NCI-H748 (cell line): ENCODE data around the gene RGL3.
"Not testable (repeated sequence)": the region's sequence is repeated elsewhere in the genome, so short reads cannot be mapped to it uniquely, and the experiment has no call there.

ENCODE experiments used
- DNase-seq: peaks from one replicate; lab custom pipeline; 2025; ENCODE audit not compliant: unreplicated experiment; lab: John Stamatoyannopoulos, UW

RGL3 gene, protein sequence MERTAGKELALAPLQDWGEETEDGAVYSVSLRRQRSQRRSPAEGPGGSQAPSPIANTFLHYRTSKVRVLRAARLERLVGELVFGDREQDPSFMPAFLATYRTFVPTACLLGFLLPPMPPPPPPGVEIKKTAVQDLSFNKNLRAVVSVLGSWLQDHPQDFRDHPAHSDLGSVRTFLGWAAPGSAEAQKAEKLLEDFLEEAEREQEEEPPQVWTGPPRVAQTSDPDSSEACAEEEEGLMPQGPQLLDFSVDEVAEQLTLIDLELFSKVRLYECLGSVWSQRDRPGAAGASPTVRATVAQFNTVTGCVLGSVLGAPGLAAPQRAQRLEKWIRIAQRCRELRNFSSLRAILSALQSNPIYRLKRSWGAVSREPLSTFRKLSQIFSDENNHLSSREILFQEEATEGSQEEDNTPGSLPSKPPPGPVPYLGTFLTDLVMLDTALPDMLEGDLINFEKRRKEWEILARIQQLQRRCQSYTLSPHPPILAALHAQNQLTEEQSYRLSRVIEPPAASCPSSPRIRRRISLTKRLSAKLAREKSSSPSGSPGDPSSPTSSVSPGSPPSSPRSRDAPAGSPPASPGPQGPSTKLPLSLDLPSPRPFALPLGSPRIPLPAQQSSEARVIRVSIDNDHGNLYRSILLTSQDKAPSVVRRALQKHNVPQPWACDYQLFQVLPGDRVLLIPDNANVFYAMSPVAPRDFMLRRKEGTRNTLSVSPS

DNA sequence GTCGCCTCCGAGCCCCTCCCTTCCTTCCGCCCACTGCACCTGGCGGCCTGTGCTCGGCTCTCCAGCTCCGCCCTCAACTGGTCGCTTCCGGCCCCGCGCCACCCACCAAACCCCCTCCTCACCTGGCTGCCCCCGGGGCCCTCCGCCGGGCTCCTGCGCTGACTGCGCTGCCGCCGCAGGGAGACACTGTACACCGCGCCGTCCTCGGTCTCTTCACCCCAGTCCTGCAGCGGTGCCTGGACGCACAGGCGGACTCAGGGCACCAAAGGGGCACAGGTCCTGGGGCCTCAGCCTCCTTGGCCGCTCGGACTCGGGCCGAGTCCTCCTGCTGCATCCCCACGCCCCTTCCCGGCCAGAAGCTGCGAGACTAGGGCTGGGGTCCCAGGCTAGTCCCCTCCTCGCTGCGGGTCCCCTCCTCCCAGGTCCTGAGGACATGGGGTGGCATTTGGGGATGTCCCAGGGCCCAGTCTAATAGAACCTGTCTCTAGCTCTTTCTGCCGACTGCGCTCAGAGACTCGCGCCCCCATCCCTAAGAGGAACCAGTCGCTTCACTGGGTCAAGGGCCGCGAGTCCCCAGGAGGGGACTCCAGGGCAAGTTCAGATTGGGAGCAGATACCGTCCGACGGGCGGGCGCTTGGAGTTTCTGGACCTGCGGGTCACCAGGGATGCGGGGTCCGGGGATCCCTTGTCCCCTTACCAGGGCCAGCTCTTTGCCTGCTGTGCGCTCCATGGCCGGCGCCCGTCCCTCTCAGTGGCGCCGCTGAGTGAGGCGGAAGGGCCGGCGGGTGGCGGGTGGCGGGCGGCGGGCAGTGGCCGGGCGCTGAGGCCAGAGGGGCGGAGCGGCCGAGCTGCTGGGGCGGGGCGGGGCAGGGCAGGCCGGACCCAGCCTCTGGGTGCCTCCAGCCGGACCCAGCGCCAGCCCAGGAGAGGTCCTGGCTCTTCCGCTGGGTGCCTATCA is at the start of gene RGL3:
Gene RGL3, minus strand, starts transcription at position 766 of the 958 bp plus-strand sequence. Its CDS starts 36 bp downstream, at position 730.
- DNase-seq: peak; percentile 86

GRCh38 chr19:11468266-11468845 is 49.2 kb upstream of the RGL3 start:
- not testable (repeated sequence) for DNase-seq

- DNase-seq: no peak
Observed at GRCh38 chr19:11465600-11465999, 46.5 kb upstream of the RGL3 start.

DNA sequence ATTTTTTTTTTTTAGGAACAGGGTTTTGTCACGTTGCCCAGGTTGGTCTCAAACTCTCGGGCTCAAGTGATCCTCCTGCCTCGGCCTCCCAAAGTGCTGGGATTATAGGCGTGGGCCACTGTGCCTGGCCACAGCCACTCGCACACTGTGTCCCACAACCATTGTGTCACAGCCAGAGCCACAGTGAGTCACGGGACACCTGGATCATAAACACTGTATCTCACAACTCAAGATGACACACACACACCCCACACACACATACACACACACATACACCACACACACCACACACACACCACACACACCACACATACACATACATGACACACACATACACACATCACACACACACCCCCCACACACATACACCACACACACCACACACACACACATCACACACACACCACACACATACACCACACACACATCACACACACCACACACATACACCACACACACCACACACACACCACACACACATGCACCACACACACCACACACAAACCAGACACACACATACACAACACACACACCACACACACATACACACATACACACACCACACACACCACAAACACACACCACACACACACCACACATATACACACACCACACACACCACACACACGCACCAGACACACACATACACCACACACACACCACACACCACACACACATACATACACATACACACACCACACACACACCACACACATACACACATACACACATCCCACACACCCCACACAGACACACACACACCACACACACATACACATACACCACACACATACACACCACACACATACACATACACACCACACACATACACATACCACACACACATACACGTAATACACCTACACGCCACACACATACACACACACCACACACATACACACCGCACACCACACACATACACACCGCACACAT is 45.5 kb upstream of the RGL3 start:
- no peak for DNase-seq

DNA sequence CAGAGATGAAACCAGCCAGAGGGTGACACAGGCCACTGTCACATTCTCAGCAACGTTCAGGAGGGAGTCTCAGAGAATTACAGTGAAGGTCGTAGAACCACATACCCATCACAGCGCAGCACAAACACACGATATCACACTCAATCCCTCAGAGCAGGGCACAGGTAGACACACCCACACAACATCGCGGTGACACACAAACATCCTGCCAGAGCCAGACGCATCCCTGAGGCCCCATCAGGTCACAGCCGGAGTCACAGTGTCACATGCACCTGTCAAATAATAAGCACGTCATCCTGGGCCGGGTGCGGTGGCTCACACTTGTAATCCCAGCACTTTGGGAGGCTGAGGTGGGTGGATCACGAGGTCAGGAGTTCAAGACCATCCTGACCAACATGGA is 44.3 kb upstream of the RGL3 start:
- no peak for DNase-seq

GRCh38 chr19:11461453-11461852 is 42.3 kb upstream of the RGL3 start:
- DNase-seq: no peak

- DNase-seq: no peak
Observed at GRCh38 chr19:11460207-11460606, 41.1 kb upstream of the RGL3 start.

DNA sequence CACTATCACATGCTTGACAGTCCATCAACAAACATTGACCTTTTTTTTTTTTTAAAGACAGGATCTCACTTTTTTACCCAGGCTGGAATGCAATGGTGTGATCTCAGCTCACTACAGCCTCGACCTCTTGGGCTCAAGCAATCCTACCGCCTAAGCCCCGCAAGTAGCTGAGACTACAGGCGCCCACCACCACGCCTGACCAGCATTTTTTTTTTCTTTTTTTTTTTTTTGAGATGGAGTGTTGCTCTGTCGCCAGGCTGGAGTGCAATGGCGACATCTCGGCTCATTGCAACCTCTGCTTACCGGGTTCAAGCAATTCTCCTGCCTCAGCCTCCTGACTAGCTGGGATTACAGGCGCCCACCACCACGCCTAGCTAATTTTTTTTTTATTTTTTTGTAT is 39.8 kb upstream of the RGL3 start:
- DNase-seq: not testable (repeated sequence)

DNA sequence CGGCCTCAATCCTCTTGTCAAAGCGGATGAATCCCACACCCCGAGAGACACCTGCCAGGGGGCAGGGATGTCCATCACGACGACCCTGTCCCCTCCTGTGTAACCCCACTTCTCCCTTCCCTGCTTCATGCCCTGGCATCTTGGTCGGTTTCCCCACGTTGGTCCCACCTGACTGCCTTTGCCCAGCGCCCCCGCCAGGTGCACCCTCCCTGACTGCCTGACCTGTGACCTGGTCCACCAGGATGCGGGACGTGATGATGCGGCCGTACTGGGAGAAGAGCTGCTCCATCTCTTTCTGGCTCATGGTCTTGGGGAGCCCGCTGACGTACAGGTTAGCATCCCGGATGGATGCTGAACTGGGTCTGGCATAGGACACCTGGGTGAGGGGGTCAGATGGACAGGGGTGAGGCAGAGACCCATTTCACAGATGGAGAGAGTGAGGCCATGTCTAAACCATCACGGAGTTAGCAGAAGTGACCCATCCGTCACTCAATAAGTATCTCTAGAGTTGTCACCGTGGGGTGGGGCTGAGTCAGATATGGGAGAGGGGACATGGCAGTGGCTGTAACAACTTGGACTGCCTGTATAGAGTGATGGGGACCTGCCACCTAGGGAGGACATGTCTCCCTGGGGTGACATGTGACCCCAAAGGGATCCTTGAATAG is 39.3 kb upstream of the RGL3 start:
- DNase-seq: no peak

GRCh38 chr19:11457831-11458230 is 38.7 kb upstream of the RGL3 start:
- no peak for DNase-seq

DNA sequence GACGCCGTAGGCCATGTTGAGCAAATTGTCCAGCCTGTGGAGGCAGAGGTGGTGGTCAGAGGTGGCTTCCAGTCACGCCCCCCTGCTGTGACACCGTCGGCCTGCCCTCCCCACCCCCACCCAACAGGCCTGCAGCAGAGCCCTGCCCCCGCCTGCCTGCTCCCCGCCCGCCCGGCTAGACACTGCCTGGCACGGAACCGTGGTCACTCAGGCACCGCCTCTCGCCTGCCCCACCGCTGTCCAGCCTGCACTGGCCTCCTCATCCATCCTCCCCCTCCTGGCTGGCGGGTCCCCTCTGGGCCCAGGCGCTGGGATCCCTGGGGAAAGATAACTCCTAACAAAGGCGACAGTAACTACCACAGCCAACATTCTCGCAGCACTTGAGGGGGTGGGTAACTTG is 38.0 kb upstream of the RGL3 start:
- DNase-seq: no peak

- no peak for DNase-seq
Observed at GRCh38 chr19:11456659-11457058, 37.5 kb upstream of the RGL3 start.

DNA sequence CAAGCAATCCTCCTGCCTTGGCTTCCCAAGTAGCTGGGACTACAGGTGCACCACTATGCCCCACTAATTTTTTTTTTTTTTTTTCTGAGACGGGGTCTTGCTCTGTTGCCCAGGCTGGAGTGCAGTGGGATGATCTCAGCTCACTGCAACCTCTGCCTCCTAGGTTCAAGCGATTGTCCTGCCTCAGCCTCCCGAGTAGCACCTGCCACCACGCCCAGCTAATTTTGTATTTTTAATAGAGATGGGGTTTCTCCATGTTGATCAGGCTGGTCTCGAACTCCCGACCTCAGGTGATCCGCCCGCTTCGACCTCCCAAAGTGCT is 36.1 kb upstream of the RGL3 start:
- not testable (repeated sequence) for DNase-seq

DNA sequence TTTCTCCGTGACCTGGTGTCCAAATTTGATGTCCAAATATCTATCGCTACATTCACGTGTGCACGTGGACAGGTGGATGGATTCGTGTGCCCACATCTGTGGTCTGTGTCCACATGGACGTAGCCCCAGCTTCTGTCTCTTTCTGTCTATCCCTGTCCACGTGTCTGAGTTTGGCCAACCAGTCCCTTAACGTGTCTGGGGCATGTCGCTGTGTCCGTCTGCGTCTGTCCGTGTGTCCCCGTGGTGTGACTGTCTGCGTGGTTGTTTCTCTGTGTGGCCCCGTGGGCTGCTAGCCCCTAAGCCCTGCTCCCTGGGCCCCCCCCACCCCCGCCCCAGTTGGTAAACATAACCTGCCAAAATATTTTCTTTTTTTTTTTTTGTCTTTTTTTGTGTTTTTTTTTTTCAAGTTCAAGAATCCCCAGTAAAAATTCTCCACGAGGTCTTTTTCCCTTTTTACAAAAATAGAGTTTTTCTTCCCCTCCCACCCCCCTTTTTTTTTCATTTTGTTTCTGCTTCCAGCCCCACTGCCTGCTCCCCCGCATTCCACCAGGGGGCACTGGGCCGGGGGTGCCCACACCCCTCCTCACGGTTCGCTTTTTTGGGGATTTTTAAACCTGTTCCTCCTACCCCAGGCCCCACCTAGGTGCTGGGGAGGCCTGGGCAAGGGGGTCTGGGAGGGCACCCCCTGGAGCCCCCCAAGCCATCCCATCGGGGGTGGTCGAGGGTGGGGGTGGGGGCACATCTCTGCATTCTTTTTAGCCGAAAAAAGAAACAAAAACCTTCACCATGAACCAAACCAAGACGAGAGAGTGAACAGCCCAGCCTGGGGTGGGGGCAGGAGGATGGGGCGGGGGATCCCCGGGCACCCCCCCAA is 34.6 kb upstream of the RGL3 start:
- no peak for DNase-seq

DNA sequence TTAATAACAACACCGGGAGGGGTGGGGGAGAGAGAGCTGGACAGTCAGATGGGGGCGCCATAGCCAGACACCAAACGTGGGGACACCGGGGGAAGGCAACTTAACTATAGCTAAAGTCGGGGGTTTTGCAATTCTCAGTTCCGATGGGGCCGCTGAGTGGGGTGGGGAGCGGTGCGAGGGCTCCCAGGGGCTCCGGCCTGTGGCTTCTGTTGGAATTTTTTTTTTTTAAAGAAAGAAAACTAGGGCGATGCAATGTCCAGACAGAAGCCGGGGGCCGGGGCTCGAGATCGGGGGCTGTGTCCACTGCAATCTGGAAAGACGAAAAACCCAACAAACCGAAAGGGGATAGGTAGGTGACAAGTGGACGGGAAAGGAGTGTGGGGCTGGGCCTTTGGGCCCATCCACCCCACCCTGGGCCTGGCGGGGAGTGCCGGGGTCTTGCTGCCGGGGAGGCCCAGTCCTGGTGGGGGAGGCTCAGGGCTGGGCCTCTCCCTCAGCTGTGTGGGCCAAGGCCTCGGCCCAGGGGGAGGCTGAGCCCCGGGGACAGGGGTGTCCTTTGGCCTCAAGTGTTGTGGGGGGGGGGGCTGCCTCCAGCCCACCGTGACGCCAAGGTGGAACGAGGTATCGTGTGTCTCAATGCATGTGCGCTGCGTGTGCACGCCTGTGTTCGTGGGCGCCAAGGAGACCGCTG is 33.7 kb upstream of the RGL3 start:
- DNase-seq: no peak

DNA sequence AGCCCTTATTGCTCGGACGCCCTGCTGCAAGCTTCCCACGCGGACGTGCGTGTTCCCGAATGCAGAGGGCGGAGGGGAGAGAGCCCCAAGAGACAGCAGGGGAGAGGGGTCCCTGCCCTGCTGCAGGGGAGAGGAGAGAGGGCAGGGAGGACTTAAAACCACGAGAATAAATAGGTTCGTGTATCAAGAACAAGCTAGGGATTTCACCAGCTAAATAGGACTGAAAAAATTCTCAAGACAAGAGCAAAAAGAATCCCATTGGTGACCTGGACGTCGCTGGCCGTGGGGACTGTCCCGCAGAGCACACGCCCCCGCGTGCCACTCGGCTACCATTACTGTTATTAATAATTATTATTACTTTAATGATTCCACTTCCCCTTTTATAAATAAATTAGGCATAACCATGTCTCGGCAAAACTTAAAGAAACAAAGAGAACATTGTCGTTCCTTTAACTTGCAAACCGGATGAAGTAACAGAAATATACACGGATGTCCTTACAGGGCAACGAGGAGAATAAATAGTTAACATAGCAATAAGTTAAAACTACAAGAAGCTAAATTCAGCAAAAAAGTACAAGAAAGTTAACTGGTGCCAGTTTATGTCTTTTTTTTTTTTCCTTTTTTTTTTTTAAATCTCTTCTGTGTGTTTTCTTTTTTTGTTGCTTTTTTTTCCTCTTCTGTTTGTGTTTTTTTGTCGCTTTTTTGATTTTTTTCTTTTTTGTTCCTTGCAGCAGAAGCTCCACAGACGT is 32.9 kb upstream of the RGL3 start:
- DNase-seq: no peak

GRCh38 chr19:11451327-11451870 is 32.3 kb upstream of the RGL3 start:
- no peak for DNase-seq
